GM12874 (cell line): ENCODE results near the gene KRTAP5-8.

Experiments used
- CTCF ChIP-seq: IDR thresholded peaks from 2 replicates; pipeline ENCODE4 v1.5.1; 2011; ENCODE audit warnings: low read depth, mild to moderate bottlenecking, control low read depth, low read length, moderate library complexity; ENCODE audit not compliant: insufficient read depth

KRTAP5-8 gene

GRCh38 chr11:71501071-71501985 lies 36.5 kb upstream of the KRTAP5-8 start:
- no peak for TF ChIP-seq CTCF

DNA sequence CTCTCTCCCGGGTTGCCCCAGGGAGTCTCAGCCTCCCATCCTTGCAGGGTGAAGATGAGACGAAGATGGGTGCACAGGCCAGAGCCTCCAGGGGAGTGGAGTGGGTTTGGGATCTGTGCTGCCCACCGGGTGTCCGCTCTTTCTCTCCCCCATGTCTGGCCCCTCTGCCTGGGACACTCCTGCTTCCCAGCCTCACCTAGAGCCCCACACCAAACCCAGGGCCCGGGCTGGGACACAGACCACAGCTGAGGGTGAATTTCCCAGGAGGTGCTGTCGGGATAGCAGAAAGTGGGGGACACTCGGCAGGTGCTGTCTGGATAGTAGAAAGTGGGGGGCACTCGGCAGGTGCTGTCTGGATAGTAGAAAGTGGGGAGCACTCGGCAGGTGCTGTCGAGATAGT lies 35.8 kb upstream of the KRTAP5-8 start:
- no peak for TF ChIP-seq CTCF

DNA sequence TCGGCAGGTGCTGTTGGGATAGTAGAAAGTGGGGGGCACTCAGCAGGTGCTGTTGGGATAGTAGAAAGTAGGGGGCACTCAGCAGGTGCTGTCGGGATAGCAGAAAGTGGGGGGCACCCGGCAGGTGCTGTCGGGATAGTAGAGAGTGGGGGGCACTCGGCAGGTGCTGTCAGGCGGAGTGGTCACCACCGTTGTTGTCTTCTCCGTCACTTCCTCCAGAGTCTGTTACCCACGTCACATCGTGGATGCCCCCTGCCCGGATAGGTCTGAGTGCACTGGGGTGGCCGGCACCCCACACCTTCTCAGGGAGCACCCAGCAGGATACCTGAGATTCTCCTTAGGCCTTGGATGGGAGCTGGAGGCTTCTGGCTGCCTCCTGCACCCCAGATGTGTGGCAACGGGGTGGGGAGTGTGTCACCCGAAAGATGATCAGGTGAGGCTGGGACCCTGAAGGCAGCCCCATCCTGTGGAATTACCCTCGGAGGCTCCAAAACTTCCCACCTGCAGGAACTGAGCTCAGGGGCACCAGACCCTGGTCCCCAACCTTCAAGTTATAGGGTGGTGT lies 34.9 kb upstream of the KRTAP5-8 start:
- no peak for TF ChIP-seq CTCF

GRCh38 chr11:71504531-71504930 lies 33.3 kb upstream of the KRTAP5-8 start:
- no peak for TF ChIP-seq CTCF

DNA sequence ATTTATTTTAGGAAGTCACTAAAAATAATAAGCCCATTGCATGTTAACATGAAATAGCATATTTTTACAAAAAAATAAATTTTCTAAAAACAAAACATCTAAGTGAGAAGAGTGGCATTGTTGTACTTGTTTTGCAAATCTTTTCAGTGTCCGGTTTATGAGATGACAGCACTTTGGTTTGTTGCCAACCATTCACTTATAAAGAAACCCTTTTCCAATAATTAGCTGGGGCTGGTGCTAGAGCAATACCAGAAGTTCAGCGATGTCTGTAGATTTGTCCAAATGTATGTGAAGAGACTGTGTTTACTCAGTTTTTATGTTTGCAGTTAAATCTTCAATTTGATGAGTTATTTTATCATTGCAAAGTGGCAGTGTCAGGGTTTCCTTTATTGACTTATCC lies 32.8 kb upstream of the KRTAP5-8 start:
- no peak for TF ChIP-seq CTCF

GRCh38 chr11:71505781-71506180 lies 32.0 kb upstream of the KRTAP5-8 start:
- no peak for TF ChIP-seq CTCF

DNA sequence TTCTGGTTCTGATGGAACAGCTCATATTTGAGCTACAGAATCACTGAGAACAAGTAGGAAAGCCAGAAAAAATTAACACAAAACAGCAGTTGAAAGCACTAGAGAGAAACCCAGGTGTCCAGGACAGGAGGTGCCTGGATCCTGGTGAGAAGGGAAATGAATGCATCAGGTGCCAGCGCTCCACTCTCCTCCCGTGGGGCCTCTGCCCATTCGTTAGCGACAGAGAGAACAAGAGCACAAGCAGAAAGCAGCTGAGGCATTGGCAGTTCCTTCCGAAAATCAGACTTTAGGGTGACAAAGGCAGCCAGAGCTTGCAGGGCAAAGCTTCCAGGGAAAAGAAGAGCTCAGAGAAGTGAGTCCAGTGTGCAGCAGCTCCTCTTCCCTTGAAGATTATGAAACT lies 30.7 kb upstream of the KRTAP5-8 start:
- TF ChIP-seq CTCF = no peak
